GM19025 (cell line): Measurements from ENCODE around the gene MLLT3.

ENCODE experiments used
- ATAC-seq: cut with Tn5 transposase; IDR thresholded peaks from one replicate; pipeline ENCODE4 v1.9.1; 2021; ENCODE audit warnings: mild to moderate bottlenecking, low read depth, moderate library complexity; ENCODE audit not compliant: unreplicated experiment

Gene MLLT3

GRCh38 chr9:20441166-20441565 is 181.1 kb downstream of the MLLT3 start:
- ATAC-seq, result no peak

- no peak for ATAC-seq
These were observed 184.8 kb downstream of the MLLT3 start for GRCh38 chr9:20437476-20437875.

GRCh38 chr9:20436476-20437195 is 185.7 kb downstream of the MLLT3 start:
- no peak for ATAC-seq

- ATAC-seq, result no peak
These were observed 193.3 kb downstream of the MLLT3 start for GRCh38 chr9:20428976-20429375.

- ATAC-seq, result no peak
These were observed 194.9 kb downstream of the MLLT3 start for GRCh38 chr9:20427359-20427758.

GRCh38 chr9:20426019-20426418 is 196.3 kb downstream of the MLLT3 start:
- ATAC-seq, result no peak

GRCh38 chr9:20419533-20419932 is 202.8 kb downstream of the MLLT3 start:
- no peak for ATAC-seq

GRCh38 chr9:20418485-20418884 is 203.8 kb downstream of the MLLT3 start:
- ATAC-seq, result no peak

- no peak for ATAC-seq
These were observed 204.8 kb downstream of the MLLT3 start for GRCh38 chr9:20417373-20418080.

- ATAC-seq, result no peak
These were observed 208.1 kb downstream of the MLLT3 start for GRCh38 chr9:20414150-20414549.

GRCh38 chr9:20409321-20410092 is 212.8 kb downstream of the MLLT3 start:
- ATAC-seq, result no peak

- ATAC-seq, result no peak
These were observed 213.8 kb downstream of the MLLT3 start for GRCh38 chr9:20408513-20408912.

GRCh38 chr9:20407013-20407412 is 215.3 kb downstream of the MLLT3 start:
- no peak for ATAC-seq

- no peak for ATAC-seq
These were observed 216.0 kb downstream of the MLLT3 start for GRCh38 chr9:20406344-20406743.

- ATAC-seq, result no peak
These were observed 216.7 kb downstream of the MLLT3 start for GRCh38 chr9:20405616-20406015.

- no peak for ATAC-seq
These were observed 217.2 kb downstream of the MLLT3 start for GRCh38 chr9:20405078-20405477.

- no peak for ATAC-seq
These were observed 218.0 kb downstream of the MLLT3 start for GRCh38 chr9:20404192-20404813.

- ATAC-seq, result no peak
These were observed 219.0 kb downstream of the MLLT3 start for GRCh38 chr9:20403346-20403745.

- ATAC-seq, result no peak
These were observed 219.9 kb downstream of the MLLT3 start for GRCh38 chr9:20402273-20402875.

- no peak for ATAC-seq
These were observed 223.6 kb downstream of the MLLT3 start for GRCh38 chr9:20398536-20399338.
